NCI-H2107 treated with DMSO at 0.1 percent for 48 hours (cell line): ENCODE measurements around the gene IL11.

Experiments used
- DNase-seq: peaks from one replicate; lab custom pipeline; 2025; ENCODE audit not compliant: unreplicated experiment; lab: John Stamatoyannopoulos, UW

IL11 gene

DNA sequence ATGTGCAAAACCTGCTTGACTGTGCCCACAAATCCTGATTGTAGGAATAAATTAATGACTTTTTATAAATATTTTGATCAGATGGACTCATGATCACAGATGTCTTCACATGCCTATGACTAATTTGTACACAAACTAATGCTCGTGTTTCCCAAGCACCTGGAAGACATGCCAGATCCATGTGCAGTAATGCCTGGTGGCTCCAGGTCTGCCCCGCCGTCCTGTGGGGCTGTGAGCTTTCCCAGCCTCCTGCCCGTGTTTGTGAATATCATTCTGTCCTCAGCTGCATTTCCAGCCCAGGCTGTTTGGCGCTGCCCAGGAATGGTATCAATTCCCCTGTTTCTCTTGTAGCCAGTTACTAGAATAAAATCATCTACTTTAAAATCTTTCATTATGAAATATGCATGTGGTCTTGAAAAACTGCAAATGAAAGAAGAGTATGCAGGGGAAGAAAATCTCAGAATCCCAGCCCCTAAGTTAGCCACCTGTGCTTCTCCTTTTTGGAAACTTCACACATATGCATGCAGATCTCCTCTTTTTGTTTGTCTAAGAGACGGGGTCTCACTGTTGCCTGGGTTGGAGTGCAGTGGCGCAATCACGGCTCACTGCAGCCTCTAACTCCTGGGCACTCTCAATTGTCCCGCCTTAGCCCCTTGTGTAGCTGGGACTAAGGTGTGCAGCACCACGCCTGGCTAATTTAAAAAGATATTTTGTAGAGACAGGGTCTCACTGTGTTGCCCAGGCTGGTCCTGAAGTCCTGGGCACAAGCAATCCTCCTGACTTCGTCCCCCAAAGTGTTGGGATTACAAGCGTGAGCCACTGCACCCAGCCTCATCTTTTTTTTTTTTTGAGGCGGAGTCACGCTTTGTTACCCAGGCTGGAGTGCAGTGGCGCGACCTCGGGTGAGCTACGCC, 21.7 kb upstream of the IL11 start:
- DNase-seq: no peak

DNA sequence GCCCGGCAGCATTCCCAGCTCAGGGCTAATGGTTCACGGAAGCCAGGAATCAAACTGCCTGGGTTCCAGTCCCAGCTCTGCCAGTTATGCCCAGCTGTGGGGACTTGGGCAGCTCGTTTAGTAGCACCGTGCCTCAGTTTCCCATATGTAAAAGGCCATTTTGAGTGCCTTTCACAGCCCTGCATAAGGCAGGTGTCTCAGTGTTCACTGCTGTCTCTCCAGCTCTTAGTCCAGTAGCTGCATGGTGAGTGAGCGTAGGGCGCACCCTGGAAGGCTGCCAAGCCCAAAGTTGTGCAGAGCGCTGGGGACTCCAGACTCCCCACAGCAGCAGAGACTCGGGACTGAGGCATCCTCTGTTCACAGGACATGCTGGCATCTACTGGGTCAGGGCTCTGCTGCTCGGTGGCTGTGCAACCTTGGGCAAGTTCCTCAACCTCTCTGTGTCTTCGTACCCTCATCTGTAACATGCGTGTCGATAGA, 21.0 kb upstream of the IL11 start:
- no peak for DNase-seq

DNA sequence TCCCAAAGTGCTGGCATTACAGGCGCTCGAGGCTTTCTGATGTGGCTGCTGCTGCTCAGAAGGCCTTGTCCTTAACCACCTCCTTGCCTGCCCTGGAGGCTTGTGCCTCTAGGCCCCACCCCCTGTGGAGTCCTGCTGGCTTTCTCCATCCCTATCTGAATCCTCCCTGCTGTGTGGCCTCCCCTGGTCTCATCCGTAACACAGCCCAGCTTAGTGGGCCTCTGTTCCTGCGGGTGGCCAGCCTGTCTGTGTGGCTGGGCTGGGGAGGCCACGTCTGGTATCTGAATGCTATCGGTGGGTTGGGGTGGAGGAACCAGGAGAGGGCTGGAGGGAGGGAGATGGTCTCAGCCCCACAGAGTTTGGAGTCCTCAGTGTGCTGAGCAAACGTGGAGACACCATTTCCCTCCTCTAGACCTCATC, 20.2 kb upstream of the IL11 start:
- DNase-seq: no peak

DNA sequence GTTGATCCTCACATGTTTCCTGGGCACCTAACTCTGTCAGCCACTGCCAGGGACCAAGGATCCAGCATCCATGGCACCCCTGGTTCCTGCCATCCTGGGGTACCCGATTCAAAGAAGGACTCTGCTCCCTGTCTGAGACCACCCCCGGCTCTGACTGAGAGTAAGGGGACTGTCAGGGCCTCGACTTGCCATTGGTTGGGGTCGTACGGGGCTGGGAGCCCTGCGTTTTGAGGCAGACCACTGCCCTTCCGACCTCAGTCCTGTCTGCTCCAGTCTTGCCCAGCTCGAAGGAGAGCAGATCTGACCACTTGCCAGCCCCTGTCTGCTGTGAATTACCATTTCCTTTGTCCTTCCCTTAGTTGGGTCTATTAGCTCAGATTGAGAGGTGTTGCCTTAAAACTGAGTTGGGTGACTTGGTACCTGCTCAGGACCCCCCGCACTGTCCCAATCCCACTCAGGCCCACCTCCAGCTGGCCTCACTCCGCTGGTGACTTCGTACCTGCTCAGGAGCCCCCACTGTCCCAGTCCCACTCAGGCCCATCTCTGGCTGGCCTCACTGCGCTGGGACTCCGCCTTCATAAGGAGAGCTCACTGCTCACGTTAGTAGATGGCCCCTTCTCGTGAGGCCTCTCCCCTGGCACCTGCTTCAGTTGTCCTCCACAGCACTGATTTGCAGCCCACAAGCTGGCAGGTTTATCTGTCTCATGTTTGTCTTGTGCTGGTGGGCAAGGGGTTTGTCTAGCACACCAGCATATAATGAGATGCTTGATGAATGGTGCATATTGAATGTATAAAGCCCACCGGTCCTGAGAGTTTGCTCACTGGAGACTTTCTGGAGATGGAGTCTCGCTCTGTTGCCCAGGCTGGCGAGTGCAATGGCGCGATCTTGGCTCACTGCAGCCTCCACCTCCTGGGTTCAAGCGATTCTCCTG, 19.4 kb upstream of the IL11 start:
- DNase-seq: no peak

DNA sequence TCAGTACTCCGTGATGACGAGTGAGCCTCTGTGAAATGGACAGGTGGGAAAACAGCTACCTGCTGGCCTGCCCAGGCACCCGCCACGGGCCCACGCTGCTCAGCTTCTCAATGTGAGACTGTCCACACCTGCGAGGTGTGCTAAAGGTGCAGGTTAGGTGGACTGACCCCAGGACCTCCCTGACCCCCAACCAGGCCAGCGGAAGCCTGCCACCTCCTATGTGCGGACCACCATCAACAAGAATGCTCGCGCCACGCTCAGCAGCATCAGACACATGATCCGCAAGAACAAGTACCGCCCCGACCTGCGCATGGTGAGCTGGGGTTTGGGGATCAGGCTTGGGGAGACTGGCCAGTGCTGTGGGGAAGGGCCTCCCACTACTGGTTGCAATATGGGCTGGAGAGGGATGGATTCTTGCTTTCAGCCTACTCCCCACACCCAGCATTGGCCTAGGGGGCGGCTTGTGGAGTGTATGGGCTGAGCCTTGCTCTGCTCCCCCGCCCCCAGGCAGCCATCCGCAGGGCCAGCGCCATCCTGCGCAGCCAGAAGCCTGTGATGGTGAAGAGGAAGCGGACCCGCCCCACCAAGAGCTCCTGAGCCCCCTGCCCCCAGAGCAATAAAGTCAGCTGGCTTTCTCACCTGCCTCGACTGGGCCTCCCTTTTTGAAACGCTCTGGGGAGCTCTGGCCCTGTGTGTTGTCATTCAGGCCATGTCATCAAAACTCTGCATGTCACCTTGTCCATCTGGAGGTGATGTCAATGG, 17.7 kb upstream of the IL11 start:
- DNase-seq: no peak

DNA sequence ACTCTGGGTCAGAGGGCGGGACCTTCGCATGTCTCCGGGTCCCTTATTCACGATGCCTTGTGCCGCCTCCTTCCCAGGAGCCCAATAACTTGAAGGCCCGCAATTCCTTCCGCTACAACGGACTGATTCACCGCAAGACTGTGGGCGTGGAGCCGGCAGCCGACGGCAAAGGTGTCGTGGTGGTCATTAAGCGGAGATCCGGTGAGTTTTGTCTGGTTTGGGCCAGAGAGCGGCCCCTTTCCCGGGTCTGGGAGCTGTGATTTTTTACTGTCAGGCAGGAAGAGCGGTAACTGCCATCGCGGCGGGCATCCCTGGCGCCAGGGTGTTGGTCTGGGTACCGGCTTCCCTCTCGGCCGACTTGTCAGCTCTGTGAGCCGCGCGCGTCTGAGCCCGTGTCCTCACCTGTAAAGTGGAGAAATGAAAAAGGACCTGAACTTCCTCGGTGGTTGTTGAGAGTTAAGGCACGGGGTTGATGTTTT, 16.3 kb upstream of the IL11 start:
- no peak for DNase-seq

DNA sequence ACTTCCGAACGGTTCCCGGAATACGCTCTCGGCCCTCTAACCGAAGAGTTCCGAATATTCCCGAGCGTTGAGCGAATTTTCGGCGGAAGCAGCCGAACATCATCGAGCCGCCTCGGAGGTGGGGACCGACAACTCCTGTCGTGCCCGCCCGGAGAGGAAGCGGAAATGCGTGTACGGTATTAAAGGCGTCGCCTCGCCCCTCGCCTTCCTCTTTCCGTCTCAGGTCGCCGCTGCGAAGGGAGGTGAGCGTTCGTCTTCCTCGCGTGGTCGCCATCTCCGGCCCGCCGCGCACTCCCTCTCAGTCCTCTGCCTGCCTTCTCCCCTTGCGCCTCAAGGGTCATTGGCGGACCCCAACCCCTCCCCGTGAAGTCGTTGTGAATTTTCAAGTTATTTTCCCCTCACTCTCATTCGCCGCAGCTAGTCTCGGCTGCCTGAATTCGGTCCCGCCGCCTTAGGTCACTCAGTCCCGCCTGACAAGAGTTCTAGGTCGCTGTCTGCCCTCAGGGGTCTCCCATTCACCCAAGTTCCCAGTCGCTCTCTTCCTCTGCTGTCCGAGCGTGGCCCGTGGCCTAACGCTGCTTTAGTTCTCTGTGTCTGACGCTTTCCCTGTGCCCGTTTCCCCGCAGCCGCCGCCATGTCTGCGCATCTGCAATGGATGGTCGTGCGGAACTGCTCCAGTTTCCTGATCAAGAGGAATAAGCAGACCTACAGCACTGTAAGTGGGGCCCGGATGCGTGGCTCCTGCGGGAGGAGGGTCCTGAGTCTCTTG, 15.6 kb upstream of the IL11 start, which contains the start of gene RPL28:
TSS of gene RPL28 (plus strand) at position 209 of the 769 bp plus-strand sequence. CDS start at position 635, 426 bp downstream.
- DNase-seq: peak; percentile 96

DNA sequence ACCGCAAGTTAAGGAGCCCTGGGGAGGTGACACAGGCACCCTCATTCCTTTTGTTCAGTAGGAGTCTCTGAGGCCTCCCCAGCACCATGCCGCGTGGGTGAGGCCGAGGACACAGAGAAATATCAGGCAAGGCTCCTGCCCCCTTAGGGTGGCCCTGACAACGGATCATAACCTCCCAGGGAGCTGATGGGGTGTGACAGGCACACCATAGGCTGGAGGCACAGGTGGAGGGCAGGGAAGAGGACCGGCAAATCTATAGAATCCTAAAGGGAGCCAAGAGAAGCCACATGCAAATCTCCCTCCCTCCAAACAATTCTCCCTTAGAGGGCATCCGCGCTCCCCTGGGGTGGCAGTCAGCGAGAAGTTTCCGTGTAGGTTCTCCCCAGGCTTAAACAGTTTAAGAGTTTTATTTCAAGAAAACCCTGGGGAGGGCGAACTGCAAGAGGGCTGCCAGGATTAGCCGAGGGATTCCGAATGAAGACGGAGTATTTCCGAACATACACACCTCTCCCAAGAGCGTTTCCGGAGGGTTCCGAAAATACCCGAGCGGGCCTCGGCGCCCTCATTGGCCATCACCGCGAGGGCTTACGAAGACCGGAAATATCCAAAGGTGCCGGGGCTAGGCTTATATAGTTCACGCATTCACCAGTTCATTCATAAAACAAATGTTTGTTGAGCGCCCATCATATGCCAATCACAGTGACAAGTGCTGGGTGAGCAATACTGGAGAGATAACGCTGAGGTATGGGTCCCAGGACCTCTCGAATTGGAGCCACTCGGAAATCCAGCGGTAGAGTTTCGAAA, 14.9 kb upstream of the IL11 start:
- DNase-seq: peak; percentile 96

DNA sequence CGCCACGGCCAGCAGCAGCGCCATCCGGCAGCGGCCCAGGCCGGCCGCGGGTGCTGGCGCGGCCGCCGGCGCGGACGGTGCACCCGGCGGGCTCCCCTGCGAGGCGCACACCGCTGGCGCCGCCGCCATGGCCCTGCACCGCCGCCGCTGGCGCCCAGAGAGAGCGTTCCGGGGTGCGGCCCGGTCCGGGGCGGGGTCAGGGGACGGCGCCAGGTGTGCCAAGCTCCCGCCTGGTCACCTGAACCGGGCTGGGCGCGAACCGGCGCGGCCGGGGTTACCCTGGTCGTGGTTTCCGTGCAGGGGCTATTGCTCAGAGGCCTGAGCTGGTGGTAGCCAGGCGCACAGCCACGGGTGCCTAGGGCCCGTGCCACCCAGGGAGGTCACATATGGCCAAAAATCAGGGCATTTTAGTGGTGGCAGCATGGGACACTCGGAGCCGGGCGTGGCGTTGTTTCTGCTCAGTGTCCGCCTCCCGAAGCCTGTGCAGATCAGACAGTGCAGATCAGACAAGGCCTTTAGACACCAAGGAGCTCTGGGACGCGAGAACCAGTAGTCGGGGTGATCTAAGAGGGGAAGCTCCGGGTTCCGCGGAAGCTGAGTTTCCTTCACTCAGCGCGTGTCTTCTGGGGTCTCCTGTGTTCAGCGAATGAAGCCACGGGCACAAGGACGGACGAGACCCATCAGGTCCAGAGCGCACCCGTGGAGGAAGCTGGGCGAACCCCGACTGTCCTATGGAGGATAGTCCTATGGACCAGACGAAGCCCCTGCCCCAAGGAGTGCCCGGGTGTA, 14.1 kb upstream of the IL11 start, which contains the start of gene TMEM238:
TSS of gene TMEM238 (minus strand) at position 162 of the 789 bp plus-strand sequence. CDS start at position 129, 33 bp downstream.
- DNase-seq: no peak

DNA sequence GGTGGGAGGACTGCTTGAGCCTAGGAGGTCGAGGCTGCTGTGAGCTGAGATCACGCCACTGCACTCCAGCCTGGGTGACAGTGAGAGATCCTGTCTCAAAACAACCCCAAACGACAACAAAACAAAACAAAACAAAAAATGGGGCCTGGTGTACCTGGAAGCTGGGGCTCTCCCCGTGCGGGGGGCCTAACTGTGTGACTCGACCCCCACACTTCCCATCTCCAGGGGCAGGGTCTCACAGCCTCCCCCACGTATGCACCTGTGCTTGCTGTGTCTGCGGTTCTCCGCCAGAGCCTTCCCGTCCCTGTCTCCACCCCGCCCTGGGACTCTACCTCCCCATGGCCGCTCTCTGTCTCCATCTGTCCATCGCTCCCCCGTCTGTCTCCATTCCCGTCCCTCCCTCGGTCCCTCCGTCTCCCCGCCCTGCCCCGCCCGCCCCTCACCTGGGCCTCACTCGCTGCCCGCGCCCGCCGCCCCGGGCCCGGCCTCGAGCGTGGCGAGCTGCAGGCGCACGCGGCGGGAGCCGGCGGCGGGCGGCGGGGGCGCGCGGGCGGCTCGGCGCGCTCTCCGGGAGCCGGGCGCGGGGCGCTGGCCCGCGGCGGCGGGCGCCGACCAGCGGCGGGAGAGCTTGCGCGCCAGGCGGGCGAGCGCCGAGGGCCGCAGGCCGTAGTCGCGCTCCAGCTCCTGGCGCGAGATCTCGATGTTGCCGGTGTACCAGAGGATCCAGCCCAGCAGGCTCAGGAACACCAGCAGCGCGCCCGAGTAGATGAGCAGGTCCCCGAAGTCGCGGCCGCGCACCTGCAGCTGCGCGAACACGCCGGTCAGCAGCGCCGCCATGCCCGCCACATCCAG, 13.2 kb upstream of the IL11 start:
- no peak for DNase-seq

DNA sequence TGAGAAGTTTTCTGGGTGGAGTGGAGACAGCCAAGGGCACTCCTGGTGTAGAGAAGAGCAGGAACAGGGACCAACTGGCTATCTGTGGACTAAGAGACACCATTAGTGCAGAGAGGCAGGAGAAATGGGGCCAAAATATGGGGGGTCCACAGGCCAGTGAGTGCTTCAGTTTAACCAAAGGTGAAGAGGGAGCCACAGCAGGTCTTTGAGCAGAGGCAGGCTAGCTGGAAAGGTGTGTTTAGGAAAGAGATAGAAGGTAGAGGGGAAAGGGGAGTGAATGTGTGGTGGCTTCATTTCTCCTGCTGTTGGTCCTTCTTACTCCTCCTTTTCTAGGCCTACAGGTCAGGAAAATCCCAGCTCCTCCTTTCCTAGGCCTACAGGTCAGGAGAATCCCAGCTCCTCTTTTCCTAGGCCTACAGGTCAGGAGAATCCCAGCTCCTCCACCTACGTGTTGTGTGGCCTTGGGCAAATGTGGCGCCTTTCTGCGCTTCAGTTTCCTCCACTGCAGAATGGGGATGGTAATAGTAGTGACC, 12.3 kb upstream of the IL11 start:
- no peak for DNase-seq

DNA sequence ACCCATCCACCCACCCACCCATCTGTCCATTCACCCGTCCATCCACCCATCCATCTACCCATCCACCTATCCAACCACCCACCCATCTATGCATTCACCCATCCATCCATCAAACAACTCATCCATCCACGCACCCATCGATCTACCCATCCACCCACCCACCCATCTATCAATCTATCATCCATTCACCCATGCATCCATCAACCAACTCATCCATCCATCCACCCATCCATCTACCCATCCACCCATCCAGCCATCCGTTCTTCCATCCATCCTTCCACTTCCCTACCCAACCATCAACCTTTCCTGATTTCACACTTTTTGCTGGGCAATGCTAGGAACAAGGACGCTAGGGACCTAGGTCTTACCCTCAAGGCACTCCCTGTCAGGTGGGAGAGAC, 11.8 kb upstream of the IL11 start:
- no peak for DNase-seq

DNA sequence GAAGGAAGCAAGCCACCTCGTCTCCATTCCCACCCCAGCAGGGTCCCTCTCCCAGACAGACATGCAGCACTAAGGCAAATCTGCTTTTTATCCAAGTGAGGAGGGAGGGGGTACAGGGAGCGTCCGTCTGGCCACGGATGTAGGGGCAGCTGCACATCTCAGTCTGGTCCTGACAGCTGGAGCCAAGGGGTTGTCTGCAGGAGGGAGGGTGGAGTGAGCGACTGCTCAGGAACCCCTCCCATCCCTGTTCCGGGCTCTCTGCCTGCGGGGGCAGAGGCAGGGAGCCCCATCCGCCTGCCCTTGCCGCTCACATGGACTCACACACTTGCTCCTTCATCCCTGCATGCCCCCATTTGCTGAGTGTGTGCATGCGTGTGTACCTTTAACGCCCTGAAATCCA, 8.9 kb upstream of the IL11 start:
- DNase-seq: no peak

DNA sequence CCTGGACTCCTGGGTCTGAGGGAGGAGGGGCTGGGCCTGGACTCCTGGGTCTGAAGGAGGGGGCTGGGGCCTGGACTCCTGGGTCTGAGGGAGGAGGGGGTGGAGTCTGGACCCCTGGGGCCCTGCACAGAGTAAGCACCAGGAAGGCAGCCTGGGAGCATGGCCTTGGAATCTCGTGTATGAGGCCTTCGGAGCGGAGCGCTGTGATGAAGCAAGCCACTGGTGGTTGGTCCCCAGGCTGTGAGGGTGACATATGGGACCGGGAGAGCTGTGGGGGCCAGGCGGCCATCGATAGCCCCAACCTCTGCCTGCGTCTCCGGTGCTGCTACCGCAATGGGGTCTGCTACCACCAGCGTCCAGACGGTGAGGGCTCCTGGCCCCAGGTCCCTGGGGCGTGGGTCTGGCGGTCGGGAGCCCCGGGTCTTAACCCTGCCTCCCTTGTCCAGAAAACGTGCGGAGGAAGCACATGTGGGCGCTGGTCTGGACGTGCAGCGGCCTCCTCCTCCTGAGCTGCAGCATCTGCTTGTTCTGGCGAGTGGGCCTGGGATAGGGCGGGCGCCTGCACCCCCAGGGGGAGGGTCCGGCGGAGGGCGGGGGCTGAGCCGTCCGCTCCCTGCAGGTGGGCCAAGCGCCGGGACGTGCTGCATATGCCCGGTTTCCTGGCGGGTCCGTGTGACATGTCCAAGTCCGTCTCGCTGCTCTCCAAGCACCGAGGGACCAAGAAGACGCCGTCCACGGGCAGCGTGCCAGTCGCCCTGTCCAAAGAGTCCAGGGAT, 7.3 kb upstream of the IL11 start:
- DNase-seq: no peak

DNA sequence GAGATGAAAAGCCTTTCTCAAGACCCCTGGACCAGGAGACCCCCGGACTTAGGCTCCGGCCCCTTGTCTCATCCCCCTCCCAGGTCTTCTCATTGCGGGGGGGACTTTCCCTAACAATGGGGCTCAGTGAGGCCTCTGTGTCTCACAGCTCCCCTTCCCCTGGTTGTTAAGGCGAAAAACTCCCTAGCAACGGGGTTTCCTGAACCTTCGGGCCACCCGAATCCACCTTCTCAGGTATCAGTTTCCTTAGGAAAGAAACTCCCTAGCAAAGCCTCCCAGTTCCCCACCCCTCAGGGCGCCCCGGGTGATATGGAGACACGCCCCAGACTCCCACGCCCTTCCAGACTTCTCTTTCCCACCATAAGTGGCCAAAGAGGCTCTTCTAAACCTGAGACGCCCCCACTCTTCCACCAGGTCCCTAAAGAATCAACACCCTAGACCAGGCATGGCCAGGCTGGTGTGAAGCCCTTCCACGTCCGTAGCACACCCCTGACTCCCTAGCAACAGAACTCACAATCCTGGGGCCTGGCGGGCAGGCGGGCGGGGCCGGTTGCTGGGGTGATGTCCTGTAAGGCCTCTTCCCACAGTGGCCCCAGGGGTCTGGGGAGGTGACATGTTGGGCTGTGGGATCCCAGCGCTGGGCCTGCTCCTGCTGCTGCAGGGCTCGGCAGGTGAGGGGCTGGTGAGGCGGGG, 6.1 kb upstream of the IL11 start, which contains the start of gene TMEM190:
TSS of gene TMEM190 (plus strand) at position 586 of the 693 bp plus-strand sequence. CDS start at position 614, 28 bp downstream.
- DNase-seq: no peak
